MM.1S (cell line): ENCODE results near the gene SEMA4D.
A peak's percentile ranks its signal among the peaks of the same experiment; 100 is the strongest.

Source experiments
- DNase-seq: peaks from one replicate; pipeline ENCODE4 v3.0.0-alpha.2; 2015
- H2AFZ ChIP-seq: fragments of 300-600 bp; sonication (generic); 2 replicates; pipeline ENCODE4 v1.6.0; 2016; ENCODE audit warnings: antibody characterized with exemption, low read length
- H3F3A ChIP-seq: fragments of 300-600 bp; sonication (generic); 2 replicates; pipeline ENCODE4 v1.6.1; 2016; ENCODE audit warnings: mild to moderate bottlenecking, antibody characterized with exemption, low read length, moderate library complexity, mixed read lengths; ENCODE audit not compliant: insufficient read depth
- H3K27ac ChIP-seq: fragments of 300-600 bp; sonication (generic); 2 replicates; pipeline ENCODE4 v1.5.1; 2016; ENCODE audit warnings: mild to moderate bottlenecking, low read length
- H3K27me3 ChIP-seq: fragments of 300-600 bp; sonication (generic); replicated peaks from 2 replicates; pipeline ENCODE4 v1.6.0; 2016; ENCODE audit warnings: low read length; ENCODE audit not compliant: insufficient read depth
- H3K36me3 ChIP-seq: fragments of 300-600 bp; sonication (generic); replicated peaks from 2 replicates; pipeline ENCODE4 v1.6.1; 2016; ENCODE audit warnings: mild to moderate bottlenecking, low read length, mixed read lengths; ENCODE audit not compliant: insufficient read depth
- H3K4me1 ChIP-seq: fragments of 300-600 bp; sonication (generic); 2 replicates; pipeline ENCODE4 v1.6.1; 2016; ENCODE audit warnings: low read length, mixed read lengths
- H3K4me2 ChIP-seq: fragments of 300-600 bp; sonication (generic); 2 replicates; pipeline ENCODE4 v1.6.0; 2016; ENCODE audit warnings: low read depth, low read length
- H3K4me3 ChIP-seq: fragments of 300-600 bp; sonication (generic); 2 replicates; pipeline ENCODE4 v1.5.1; 2016; ENCODE audit warnings: low read length, mixed read lengths
- H3K79me2 ChIP-seq: fragments of 300-600 bp; sonication (generic); 2 replicates; pipeline ENCODE4 v1.6.1; 2016; ENCODE audit warnings: mixed run types, low read length, mixed read lengths
- H3K9ac ChIP-seq: fragments of 300-600 bp; sonication (generic); 2 replicates; pipeline ENCODE4 v1.6.1; 2016; ENCODE audit warnings: low read length, mixed read lengths
- H3K9me2 ChIP-seq: fragments of 300-600 bp; sonication (generic); replicated peaks from 2 replicates; pipeline ENCODE4 v1.6.1; 2016; ENCODE audit warnings: mild to moderate bottlenecking, low read length, mixed read lengths; ENCODE audit not compliant: insufficient read depth
- H3K9me3 ChIP-seq: fragments of 300-600 bp; sonication (generic); replicated peaks from 2 replicates; pipeline ENCODE4 v1.6.1; 2016; ENCODE audit warnings: mild to moderate bottlenecking, low read length, mixed read lengths; ENCODE audit not compliant: insufficient read depth
- H4K20me1 ChIP-seq: fragments of 300-600 bp; sonication (generic); 2 replicates; pipeline ENCODE4 v1.6.1; 2016; ENCODE audit warnings: mild to moderate bottlenecking, low read length, moderate library complexity, mixed read lengths; ENCODE audit not compliant: insufficient read depth
- CTCF ChIP-seq: fragments of 300-600 bp; sonication (generic); IDR thresholded peaks from 2 replicates; pipeline ENCODE4 v1.5.1; 2016; ENCODE audit warnings: antibody characterized with exemption, low read length, mixed read lengths
- EZH2 ChIP-seq: fragments of 300-600 bp; sonication (generic); optimal IDR thresholded peaks from 2 replicates; pipeline ENCODE3; 2017; ENCODE audit warnings: low read depth, mild to moderate bottlenecking, antibody characterized with exemption, low read length, mixed read lengths
- EZH2phosphoT487 ChIP-seq: fragments of 300-600 bp; sonication (generic); IDR thresholded peaks from 2 replicates; pipeline ENCODE4 v1.6.1; 2018; ENCODE audit warnings: antibody characterized with exemption, low read length

Gene SEMA4D

GRCh38 chr9:89500008-89500407 lies 2.1 kb upstream of the SEMA4D start:
- peaks cover 13% of the 10 kb centered on the region for H3F3A ChIP-seq
- no peaks in the 10 kb centered on the region for H3K27me3 ChIP-seq
- no peak overlapping the region for H3K4me2 ChIP-seq
- H4K20me1 ChIP-seq: peaks cover 11% of the 10 kb centered on the region
- no peaks in the 10 kb centered on the region for H3K9me3 ChIP-seq
- TF ChIP-seq CTCF: no peak
- no peak for TF ChIP-seq EZH2
- no peak for TF ChIP-seq EZH2phosphoT487
- no peaks in the 10 kb centered on the region for H3K36me3 ChIP-seq
- no peak overlapping the region for H3K4me3 ChIP-seq
- H2AFZ ChIP-seq: no peak overlapping the region
- no peak overlapping the region for H3K27ac ChIP-seq
- no peak for DNase-seq
- H3K79me2 ChIP-seq: peaks cover 26% of the 10 kb centered on the region
- H3K4me1 ChIP-seq: peaks cover 32% of the 10 kb centered on the region
- no peaks in the 10 kb centered on the region for H3K9me2 ChIP-seq
- no peak overlapping the region for H3K9ac ChIP-seq

- peak overlapping the region; percentile 80; the same call in 1 of the 2 replicates for H2AFZ ChIP-seq
- peaks cover 36% of the 10 kb centered on the region for H3K79me2 ChIP-seq
- H3K9me2 ChIP-seq: no peaks in the 10 kb centered on the region
- H3K4me1 ChIP-seq: peaks cover 40% of the 10 kb centered on the region
- H3K9ac ChIP-seq: peak overlapping the region; percentile 56
- H3K4me3 ChIP-seq: peak overlapping the region; percentile 5; the same call in 1 of the 2 replicates
- peak; percentile 91 for DNase-seq
- TF ChIP-seq CTCF (no peak), EZH2 (no peak), EZH2phosphoT487 (no peak)
- H3K4me2 ChIP-seq: peak overlapping the region; percentile 71
- no peaks in the 10 kb centered on the region for H3K27me3 ChIP-seq
- H3K27ac ChIP-seq: peak overlapping the region; percentile 89
- no peaks in the 10 kb centered on the region for H3K9me3 ChIP-seq
- H3F3A ChIP-seq: peaks cover 13% of the 10 kb centered on the region
- H4K20me1 ChIP-seq: peaks cover 21% of the 10 kb centered on the region
- no peaks in the 10 kb centered on the region; the same call in 1 of the 2 replicates for H3K36me3 ChIP-seq
Observed at GRCh38 chr9:89498852-89499480, 1.1 kb upstream of the SEMA4D start.

GRCh38 chr9:89497257-89497963 lies 503 bp downstream of the SEMA4D start:
- DNase-seq: peak; percentile 74

More at GRCh38 chr9:89497257-89497963, 503 bp downstream of the SEMA4D start:
- peak overlapping the region; percentile 68; the same call in 1 of the 2 replicates for H3K27ac ChIP-seq
- TF ChIP-seq CTCF (no peak; the same call in 1 of the 2 replicates), EZH2 (no peak), EZH2phosphoT487 (no peak)
- H3K4me1 ChIP-seq: peaks cover 40% of the 10 kb centered on the region
- no peak overlapping the region for H2AFZ ChIP-seq
- no peaks in the 10 kb centered on the region; the same call in 1 of the 2 replicates for H3K36me3 ChIP-seq
- no peaks in the 10 kb centered on the region for H3K9me2 ChIP-seq
- H3K9me3 ChIP-seq: no peaks in the 10 kb centered on the region
- peak overlapping the region; percentile 98 for H3K4me2 ChIP-seq
- no peaks in the 10 kb centered on the region for H3K27me3 ChIP-seq
- peak overlapping the region; percentile 73 for H3K4me3 ChIP-seq
- H3F3A ChIP-seq: peaks cover 13% of the 10 kb centered on the region
- peaks cover 51% of the 10 kb centered on the region for H3K79me2 ChIP-seq
- peak overlapping the region; percentile 72 for H3K9ac ChIP-seq
- peaks cover 36% of the 10 kb centered on the region for H4K20me1 ChIP-seq
